Type B pancreatic cell (in vitro differentiated cells): ENCODE data around the gene TMEM233. TPM values are rescaled to one million over a fixed set of nuclear protein-coding genes. Genes with fewer than 3 reads are reported as not detected.

ENCODE experiments used
- DNase-seq: peaks from one replicate; pipeline ENCODE4 v3.0.0; 2021; ENCODE audit warnings: mixed read lengths; ENCODE audit not compliant: unreplicated experiment; ENCODE audit errors: extremely low spot score
- H3K27ac Mint-ChIP-seq: 2 replicates; pipeline ENCODE4 v1.8.0; 2021; ENCODE audit warnings: mild to moderate bottlenecking, mixed read lengths
- H3K27me3 Mint-ChIP-seq: 2 replicates; pipeline ENCODE4 v1.8.0; 2021; ENCODE audit warnings: mixed read lengths
- H3K36me3 Mint-ChIP-seq: 2 replicates; pipeline ENCODE4 v1.8.0; 2021; ENCODE audit warnings: mixed read lengths
- H3K4me1 Mint-ChIP-seq: one replicate; pipeline ENCODE4 v1.8.0; 2021; ENCODE audit warnings: mixed read lengths; ENCODE audit not compliant: unreplicated experiment
- H3K4me3 Mint-ChIP-seq: 2 replicates; pipeline ENCODE4 v1.8.0; 2021; ENCODE audit warnings: mild to moderate bottlenecking, mixed read lengths
- H3K9me3 Mint-ChIP-seq: 2 replicates; pipeline ENCODE4 v1.8.0; 2021; ENCODE audit warnings: mixed read lengths
- CTCF ChIP-seq: fragments of 200-600 bp; sonication (generic); conservative IDR thresholded peaks from 2 replicates; pipeline ENCODE4 v1.5.0; 2021; ENCODE audit warnings: antibody characterized with exemption, mild to moderate bottlenecking
- total RNA-seq: library from RNA; stranded (reverse); gene quantifications from 2 replicates; pipeline ENCODE4 v1.2.1, GENCODE V29; 2021; ENCODE audit warnings: low replicate concordance

The TMEM233 gene
- total RNA-seq, 1 donor from 2014 or later: not detected

DNA sequence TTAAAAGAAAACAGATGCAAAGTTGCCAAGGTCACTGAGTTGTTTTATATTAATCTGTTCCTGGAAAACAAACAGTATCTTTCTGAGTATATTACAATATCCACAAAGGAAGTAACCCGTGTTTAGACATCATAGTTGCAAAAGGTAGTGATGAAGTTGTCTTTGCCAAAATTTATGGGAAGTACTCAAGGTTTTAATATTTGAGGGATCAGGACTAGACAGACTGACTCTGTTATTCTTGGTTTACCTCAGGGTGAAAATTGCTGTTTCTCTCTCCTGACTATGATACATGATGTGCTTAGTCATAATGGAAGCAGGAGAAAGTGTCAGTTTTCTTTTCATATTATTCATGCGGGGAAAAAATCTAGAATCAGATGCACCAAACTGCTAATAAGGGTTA lies 28.3 kb downstream of the TMEM233 start:
- TF ChIP-seq CTCF: no peak
- Mint-ChIP-seq H3K4me1 (no peaks in the 10 kb centered on the region), H3K27me3 (peaks cover 41% of the 10 kb centered on the region), H3K9me3 (no peaks in the 10 kb centered on the region), H3K27ac (no peak overlapping the region), H3K4me3 (no peak overlapping the region), H3K36me3 (no peaks in the 10 kb centered on the region)
- DNase-seq: no peak

- TF ChIP-seq CTCF: no peak
- no peaks in the 10 kb centered on the region for H3K36me3 Mint-ChIP-seq
- H3K27ac Mint-ChIP-seq: no peak overlapping the region
- no peak overlapping the region for H3K4me3 Mint-ChIP-seq
- DNase-seq: no peak
- no peaks in the 10 kb centered on the region for H3K9me3 Mint-ChIP-seq
- H3K27me3 Mint-ChIP-seq: peaks cover 33% of the 10 kb centered on the region
- H3K4me1 Mint-ChIP-seq: no peaks in the 10 kb centered on the region
Observed at GRCh38 chr12:119624966-119625365, 31.4 kb downstream of the TMEM233 start.

GRCh38 chr12:119627019-119627643 lies 33.6 kb downstream of the TMEM233 start:
- H3K27me3 Mint-ChIP-seq: peaks cover 26% of the 10 kb centered on the region
- DNase-seq: no peak
- no peak overlapping the region for H3K4me3 Mint-ChIP-seq
- no peaks in the 10 kb centered on the region for H3K36me3 Mint-ChIP-seq
- no peaks in the 10 kb centered on the region for H3K4me1 Mint-ChIP-seq
- H3K9me3 Mint-ChIP-seq: no peaks in the 10 kb centered on the region
- no peak overlapping the region for H3K27ac Mint-ChIP-seq
- no peak for TF ChIP-seq CTCF

- no peak for TF ChIP-seq CTCF
- peaks cover 24% of the 10 kb centered on the region for H3K27me3 Mint-ChIP-seq
- H3K9me3 Mint-ChIP-seq: no peaks in the 10 kb centered on the region
- DNase-seq: no peak
- no peaks in the 10 kb centered on the region for H3K4me1 Mint-ChIP-seq
- no peak overlapping the region for H3K4me3 Mint-ChIP-seq
- no peaks in the 10 kb centered on the region for H3K36me3 Mint-ChIP-seq
- no peak overlapping the region for H3K27ac Mint-ChIP-seq
Observed at GRCh38 chr12:119627686-119628085, 34.1 kb downstream of the TMEM233 start.

DNA sequence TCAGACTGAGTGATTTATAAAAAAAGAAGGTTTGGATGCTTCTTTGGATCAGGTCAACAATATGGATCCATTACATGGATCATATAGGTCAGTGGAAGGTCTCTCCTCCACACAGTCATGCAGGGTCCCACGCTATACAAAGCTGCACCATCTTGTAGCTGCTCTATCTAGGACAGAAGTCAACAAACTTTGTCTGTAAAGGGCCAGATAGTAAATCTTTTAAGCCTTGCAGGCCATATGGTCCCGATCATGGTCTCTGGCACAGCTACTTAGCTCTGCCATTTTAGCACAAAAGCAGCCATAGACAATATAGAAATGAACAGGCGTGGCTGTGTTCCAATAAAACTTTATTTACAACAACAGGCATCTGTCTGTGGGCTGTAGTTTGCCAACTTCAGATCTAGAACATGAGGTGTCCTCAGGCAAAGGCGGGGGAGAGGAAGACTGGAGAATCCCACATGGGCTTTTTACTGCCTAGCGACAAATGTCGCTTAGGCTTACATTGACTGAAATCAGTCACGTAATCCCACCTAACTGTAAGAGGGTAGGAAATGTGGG lies 36.7 kb downstream of the TMEM233 start:
- peaks cover 30% of the 10 kb centered on the region for H3K27me3 Mint-ChIP-seq
- no peaks in the 10 kb centered on the region for H3K9me3 Mint-ChIP-seq
- no peaks in the 10 kb centered on the region for H3K4me1 Mint-ChIP-seq
- no peak for TF ChIP-seq CTCF
- no peak overlapping the region for H3K27ac Mint-ChIP-seq
- no peak for DNase-seq
- H3K36me3 Mint-ChIP-seq: no peaks in the 10 kb centered on the region
- no peak overlapping the region for H3K4me3 Mint-ChIP-seq
